NOMO-1 treated with DMSO at 0.1 percent for 48 hours (cell line): ENCODE measurements around the gene LMLN.
A peak's percentile ranks its signal among the peaks of the same experiment; 100 is the strongest.
"Not testable (repeated sequence)": the region's sequence is repeated elsewhere in the genome, so short reads cannot be mapped to it uniquely, and the experiment has no call there.

Experiments
- DNase-seq: peaks from one replicate; lab custom pipeline; 2025; ENCODE audit not compliant: unreplicated experiment; lab: John Stamatoyannopoulos, UW

Gene LMLN

DNA sequence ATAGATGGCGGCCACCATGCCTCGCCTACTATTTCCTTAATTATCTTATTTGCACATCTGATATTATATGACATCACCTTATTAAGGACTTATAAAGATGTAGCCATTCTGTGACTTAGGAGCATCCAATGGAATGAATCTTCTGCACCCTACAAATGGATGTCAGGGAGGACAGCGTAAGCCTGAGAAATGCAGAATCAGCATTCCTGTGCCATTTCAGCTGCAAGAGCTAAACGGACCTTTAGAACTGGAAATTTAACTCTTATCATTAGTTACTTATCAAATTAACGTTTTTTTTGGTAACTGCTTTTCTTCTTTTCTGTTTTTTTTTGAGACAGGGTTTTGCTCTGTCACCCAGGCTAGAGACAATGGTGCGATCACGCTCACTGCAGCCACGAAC lies 65.6 kb downstream of the LMLN start:
- DNase-seq = no peak

DNA sequence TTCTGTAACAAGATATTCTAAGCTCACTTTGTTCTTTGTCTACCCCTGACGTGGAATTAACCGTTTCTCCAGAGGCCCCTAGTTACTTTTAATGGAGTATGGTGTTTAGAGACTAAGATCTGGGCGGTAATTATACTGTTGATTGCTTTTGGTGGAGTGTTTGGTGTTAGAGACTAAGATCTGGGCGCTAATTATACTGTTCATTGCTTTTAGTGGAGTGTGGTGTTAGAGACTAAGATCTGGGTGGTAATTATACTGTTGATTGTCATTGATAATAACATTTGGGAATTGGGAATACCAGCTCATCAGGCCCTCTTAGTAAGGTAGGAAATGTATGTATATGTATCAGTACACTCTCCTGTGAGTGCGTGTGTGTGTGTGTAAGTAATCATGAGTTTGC lies 66.6 kb downstream of the LMLN start:
- no peak for DNase-seq

DNA sequence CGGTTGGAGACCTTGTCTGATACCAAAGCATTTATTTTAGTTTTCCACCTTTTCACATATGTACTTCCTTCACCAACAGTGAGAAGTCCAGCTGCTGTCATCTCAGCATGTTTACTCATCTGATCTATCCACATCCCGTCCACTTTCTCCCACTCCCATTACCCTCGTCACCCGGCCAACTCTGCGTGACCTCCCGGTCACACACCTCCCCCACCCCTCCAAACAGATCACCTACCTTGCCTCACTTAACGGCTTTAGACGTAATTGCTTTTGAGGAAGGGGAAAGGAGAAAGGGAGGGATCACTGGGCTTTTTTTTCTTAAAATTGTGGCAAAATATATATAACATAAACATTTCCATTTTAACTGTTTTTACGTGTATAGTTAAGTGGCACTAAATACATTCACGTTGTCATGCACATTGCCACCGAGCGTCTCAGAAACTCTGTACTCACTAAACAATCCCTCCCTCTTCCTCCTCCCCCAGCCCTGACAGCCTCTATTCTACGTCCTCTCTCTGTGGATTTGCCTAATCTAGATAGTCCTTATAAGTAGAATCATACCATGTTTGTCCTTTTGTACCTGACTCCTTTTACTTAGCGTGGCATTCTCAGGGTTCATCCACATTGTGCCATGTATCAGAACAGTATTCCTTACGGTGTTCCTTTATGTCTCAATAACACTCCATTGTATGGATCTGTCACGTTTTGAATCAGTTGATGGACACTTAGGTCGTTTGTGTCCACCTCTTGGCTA lies 67.2 kb downstream of the LMLN start:
- DNase-seq = no peak

DNA sequence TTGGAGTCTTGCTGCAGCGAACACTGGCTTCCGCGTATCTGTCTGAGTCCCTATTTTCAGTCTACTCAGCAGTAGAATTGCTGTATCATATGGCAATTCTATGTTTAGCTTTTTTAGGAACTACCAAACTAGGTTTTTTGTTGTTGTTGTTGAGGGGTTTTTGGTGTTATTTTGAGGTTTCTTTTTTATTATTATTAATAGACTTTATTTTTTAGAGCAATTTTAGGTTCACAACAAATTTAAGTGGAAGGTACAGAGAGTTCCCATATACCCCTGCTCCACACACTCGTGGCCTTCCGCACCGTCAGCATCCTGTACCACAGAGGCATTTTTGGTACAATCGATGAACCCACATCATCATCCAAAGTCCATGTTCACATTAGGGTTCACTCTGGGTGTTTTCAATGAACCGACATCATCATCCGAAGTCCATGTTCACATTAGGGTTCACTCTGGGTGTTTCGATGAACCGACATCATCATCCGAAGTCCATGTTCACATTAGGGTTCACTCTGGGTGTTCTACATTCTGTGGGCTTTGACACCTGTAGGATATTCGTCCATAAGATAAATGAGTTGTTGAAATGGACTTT lies 67.9 kb downstream of the LMLN start:
- DNase-seq = no peak

GRCh38 chr3:198028718-198029117 lies 68.7 kb downstream of the LMLN start:
- DNase-seq = no peak

- peak; percentile 84 for DNase-seq
Measured at GRCh38 chr3:198030125-198030524, 70.1 kb downstream of the LMLN start.

DNA sequence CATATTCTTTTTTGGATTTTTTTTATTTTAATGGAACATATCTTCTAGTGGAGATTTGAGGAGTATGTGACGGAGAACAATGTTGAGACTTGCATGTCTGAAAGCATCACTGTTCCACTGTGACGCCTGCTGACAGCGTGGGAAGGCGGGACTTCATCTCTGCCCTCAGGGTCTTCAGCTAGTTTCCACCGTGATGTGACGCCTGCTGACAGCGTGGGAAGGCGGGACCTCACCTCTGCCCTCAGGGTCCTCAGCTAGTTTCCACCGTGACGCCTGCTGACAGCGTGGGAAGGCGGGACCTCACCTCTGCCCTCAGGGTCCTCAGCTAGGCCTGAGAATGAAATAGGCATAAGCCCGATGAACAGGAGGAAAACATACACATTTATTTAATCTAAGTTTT lies 70.7 kb downstream of the LMLN start:
- no peak for DNase-seq

GRCh38 chr3:198032039-198032936 lies 72.3 kb downstream of the LMLN start:
- DNase-seq = no peak

GRCh38 chr3:198043119-198043518 lies 83.1 kb downstream of the LMLN start:
- DNase-seq = no peak

DNA sequence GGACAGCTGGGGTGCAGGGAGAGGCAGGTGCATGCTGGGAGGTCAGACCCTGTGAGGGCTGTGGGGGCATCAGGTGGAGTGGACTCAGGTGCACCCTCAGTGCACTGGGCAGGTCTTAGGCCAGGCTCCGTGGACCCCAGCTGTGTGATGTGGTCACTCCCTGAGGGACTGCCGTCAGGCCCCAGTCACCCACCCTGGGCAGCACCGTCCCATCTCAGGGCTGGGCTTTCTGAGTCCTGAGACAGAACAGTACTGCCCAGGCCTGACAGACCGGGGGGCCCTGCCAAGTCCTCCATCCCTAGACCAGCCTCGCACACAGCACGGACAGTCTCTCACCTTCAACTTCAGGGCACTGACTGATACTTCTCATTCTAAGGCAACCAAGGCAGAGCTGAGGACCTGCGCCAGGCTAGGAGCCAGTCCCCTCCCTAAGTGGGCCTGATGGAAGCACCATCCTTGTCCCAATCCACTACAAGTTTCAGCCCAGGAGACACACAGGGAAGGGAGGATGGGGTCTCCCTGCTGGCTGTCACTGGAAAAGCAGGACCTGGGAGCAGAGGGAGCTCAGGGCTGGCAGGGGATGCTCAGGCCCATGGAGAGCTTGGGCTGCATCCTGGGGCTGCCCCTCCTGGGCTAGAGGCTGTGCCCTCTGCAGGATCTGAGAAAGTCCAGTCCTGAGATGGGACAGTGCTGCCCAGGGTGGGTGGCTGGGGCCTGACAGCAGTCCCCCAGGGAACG lies 86.3 kb downstream of the LMLN start:
- no peak for DNase-seq

DNA sequence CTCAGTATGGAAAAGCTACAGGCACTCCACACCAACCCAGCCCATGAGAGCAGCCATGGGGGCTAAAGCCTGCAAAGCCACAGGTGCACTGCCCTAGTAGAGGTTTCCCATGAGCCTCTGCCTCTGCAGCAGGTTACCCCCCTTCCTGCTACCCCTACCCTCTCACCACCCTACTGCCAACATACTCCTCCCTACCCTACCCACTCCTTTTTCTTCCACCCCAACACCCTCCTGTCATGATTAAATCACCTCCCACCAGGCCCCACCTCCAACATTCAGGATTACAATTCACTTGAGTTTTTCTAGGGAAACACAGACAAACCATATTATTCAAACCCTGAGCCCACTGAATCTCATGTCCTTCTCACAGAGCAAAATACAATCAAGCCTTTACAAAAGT lies 88.4 kb downstream of the LMLN start:
- DNase-seq = no peak

- no peak for DNase-seq
Measured at GRCh38 chr3:198051836-198052235, 91.8 kb downstream of the LMLN start.

DNA sequence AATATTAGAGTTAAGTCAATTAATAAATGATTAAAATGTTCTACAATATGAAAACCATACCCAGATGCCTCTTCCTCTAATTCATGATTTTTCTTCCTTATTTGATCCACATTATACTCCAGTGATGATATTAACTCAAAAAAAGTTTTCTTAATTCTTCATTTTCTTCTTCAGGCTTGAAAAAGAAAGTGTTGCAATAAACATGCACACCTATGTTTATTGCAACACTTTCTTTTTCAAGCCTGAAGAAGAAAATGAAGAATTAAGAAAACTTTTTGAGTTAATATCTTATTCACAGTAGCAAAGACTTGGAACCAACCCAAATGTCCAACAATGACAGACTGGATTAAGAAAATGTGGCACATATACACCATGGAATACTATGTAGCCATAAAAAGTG lies 93.4 kb downstream of the LMLN start:
- not testable (repeated sequence) for DNase-seq

DNA sequence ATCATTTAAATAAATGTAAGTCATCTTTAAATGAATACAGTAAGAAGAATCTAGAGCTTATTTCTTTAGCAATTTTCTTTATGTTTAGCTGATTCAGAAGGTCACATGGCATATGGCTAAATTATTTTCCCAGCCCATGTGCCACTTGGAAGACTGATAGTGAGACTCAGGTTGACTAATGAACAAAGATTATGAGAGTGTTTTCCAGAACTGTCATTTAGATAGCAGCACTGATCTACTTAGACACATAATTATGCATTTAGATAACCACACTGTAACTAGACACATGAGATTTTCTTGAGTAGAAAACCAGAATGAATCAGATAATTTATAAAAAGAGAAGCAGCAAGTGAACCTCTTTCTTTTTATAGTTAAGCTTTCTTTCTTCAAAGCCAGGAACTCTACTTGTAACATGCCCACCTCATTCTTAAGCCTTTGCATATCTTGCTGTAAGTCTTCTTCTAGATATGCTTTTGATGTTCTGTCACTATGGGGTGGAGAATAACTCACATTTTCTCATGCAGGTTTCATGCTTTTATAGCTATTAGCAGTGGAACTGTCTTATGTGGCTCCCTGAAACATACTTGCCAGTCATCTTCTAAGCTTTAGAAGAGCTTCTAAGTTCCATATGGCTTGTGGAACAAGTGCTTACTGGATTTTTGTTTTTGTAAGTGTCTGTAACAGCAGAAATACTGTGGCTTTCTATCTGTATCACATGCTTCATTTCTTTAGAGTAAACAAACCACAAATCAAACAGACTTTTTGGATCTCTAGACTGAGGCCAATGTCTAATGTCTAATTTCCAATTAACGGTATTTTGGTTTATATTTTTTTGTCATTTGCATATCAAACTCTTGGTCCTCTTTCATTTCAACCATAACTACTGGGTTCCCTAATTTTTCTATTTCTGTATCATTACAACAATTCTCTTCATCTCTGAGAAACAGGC lies 101.4 kb downstream of the LMLN start:
- DNase-seq = no peak

- DNase-seq = no peak
Measured at GRCh38 chr3:198062068-198062465, 102.0 kb downstream of the LMLN start.

DNA sequence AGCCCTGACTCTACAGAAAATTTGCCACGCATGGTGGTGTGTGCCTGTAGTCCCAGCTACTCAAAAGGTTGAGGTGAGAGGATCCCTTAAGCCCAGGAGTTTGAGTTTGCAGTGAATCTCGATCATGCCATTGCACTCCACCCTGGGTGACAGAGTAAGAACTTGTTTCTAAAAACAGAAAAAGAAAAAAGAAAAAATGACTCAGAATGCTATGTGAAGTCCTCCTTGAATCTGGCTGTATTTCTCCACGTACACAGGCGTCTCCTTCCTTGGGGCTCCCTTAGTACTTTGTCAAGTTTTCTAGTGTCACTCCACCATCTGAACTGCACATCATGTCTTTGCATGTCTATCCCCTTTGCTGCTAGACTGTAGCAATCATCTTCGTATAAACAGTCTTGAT lies 104.4 kb downstream of the LMLN start:
- DNase-seq = no peak

DNA sequence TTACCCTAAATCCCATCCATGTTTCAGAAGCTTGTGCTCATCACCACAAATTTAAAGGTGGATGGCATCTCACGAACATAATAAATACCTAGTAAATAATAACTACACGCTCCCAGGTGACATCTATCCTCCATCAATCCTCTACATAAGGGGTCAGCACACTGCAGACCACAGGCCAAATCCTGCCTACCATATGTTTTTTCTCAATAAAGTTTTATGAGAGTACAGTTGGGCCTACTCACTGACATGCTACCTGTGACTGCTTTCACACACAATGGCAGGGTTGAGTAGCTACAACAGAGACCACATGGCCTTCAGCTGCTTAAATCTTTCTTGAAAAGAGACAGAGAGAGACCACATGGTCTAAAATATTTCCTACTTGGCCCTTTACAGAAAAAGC lies 105.9 kb downstream of the LMLN start:
- DNase-seq = no peak

GRCh38 chr3:198067416-198067815 lies 107.4 kb downstream of the LMLN start:
- no peak for DNase-seq

DNA sequence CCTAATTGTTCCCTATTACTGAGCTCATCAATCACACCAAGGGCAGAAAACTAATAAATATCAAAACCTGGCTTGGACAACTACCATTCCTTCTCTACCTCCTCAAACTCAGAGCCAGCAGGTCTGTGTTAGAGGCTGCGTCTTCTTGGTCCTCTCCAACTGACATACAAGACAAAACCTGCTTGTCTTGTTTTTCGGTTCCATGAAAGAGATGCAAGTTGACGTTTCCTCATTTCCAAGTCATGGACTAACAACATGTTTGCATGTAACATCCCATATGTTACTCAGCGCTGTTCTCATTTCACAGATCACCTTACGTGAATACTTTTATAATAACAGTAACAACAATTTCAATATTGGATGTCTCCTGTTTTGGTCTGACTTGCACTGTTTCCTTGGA lies 110.9 kb downstream of the LMLN start:
- no peak for DNase-seq

DNA sequence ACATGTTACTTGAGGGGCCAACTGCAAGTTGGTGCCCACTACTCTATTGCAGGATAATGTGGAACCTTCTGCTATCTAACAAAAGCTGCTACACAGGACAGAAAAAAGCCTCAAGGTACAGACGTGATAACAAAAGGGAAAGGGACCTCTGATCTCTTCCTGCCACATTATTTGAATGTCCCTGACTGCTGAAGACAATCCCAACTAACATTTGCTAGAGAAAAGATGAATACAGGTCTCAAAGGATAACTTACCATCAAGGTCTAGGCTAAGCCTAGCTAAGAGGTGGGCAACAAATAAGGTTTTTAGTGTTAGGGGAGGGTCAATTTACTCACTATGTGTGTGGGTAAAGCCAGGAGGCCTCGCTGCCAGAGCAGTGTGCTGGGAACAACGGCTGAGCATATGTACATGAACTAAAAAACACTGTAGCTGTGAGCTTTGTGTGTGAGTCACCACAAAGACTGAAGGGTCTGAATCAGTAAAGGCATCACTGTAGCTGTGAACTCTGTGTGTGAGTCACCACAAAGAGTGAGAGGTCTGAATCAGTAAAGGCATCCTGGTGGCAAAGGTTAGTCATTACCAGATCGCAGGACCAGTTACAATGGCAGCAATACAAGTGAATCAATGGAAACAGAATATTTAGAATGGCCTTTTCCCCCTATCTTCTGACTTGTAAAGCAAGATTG lies 111.7 kb downstream of the LMLN start:
- no peak for DNase-seq
